Astrocyte (in vitro differentiated cells and primary cell): ENCODE measurements around the gene KCTD21. TPM values are rescaled to one million over a fixed set of nuclear protein-coding genes. Genes with fewer than 3 reads are reported as not detected.

ENCODE experiments used
- DNase-seq: peaks from one replicate; pipeline ENCODE4 v3.0.0-alpha.2; 2010; ENCODE audit warnings: low read depth
- FAIRE-seq: peaks from 2 replicates; lab custom pipeline; 2011; peaks lifted over from hg19 to GRCh38; lab: Jason Lieb, UNC
- H2AFZ ChIP-seq: 2 replicates; pipeline ENCODE4 v1.6.0; 2012; ENCODE audit warnings: low read depth, low read length, inconsistent platforms
- H3K27ac ChIP-seq: 2 replicates; pipeline ENCODE4 v1.5.1; 2011; ENCODE audit warnings: low read depth, low read length, inconsistent platforms
- H3K27me3 ChIP-seq: 2 replicates; pipeline ENCODE4 v1.6.0; 2011; ENCODE audit warnings: low read length, inconsistent platforms; ENCODE audit not compliant: insufficient read depth
- H3K36me3 ChIP-seq: 2 replicates; pipeline ENCODE4 v1.5.1; 2011; ENCODE audit warnings: low read length, inconsistent platforms; ENCODE audit not compliant: insufficient read depth
- H3K4me1 ChIP-seq: 2 replicates; pipeline ENCODE4 v1.5.1; 2011; ENCODE audit warnings: low read length, inconsistent platforms; ENCODE audit not compliant: insufficient read depth
- H3K4me2 ChIP-seq: 2 replicates; pipeline ENCODE4 v1.6.0; 2012; ENCODE audit warnings: low read length, inconsistent platforms
- H3K4me3 ChIP-seq: 2 replicates; pipeline ENCODE4 v1.5.1; 2011; ENCODE audit warnings: low read depth, mild to moderate bottlenecking, low read length, inconsistent platforms; ENCODE audit not compliant: insufficient read depth
- H3K79me2 ChIP-seq: 2 replicates; pipeline ENCODE4 v1.6.0; 2012; ENCODE audit warnings: mild to moderate bottlenecking, low read length, inconsistent platforms; ENCODE audit not compliant: insufficient read depth
- H3K9ac ChIP-seq: 2 replicates; pipeline ENCODE4 v1.6.0; 2012; ENCODE audit warnings: mild to moderate bottlenecking, low read length, inconsistent platforms
- H3K9me3 ChIP-seq: 2 replicates; pipeline ENCODE4 v1.5.1; 2012; ENCODE audit warnings: low read depth, mild to moderate bottlenecking, low read length, inconsistent platforms; ENCODE audit not compliant: insufficient read depth
- H4K20me1 ChIP-seq: 2 replicates; pipeline ENCODE4 v1.6.0; 2012; ENCODE audit warnings: low read length, inconsistent platforms; ENCODE audit not compliant: insufficient read depth
- H3K27ac Mint-ChIP-seq: one replicate; pipeline ENCODE4 v1.8.0; 2021; ENCODE audit warnings: mild to moderate bottlenecking, mixed read lengths; ENCODE audit not compliant: unreplicated experiment
- H3K27me3 Mint-ChIP-seq: one replicate; pipeline ENCODE4 v1.8.0; 2021; ENCODE audit warnings: low read depth, mixed read lengths; ENCODE audit not compliant: unreplicated experiment
- H3K36me3 Mint-ChIP-seq: one replicate; pipeline ENCODE4 v1.8.0; 2021; ENCODE audit warnings: low read depth, mixed read lengths; ENCODE audit not compliant: unreplicated experiment
- H3K4me1 Mint-ChIP-seq: one replicate; pipeline ENCODE4 v1.8.0; 2021; ENCODE audit warnings: low read depth, mixed read lengths; ENCODE audit not compliant: unreplicated experiment
- H3K4me3 Mint-ChIP-seq: one replicate; pipeline ENCODE4 v1.8.0; 2021; ENCODE audit warnings: mild to moderate bottlenecking, moderate library complexity, mixed read lengths; ENCODE audit not compliant: unreplicated experiment
- H3K9me3 Mint-ChIP-seq: one replicate; pipeline ENCODE4 v1.8.0; 2021; ENCODE audit warnings: mild to moderate bottlenecking, mixed read lengths; ENCODE audit not compliant: unreplicated experiment
- CTCF ChIP-seq: IDR thresholded peaks from 2 replicates; pipeline ENCODE4 v1.5.1; 2011; ENCODE audit warnings: low read depth, mild to moderate bottlenecking, inconsistent platforms, low read length, moderate library complexity; ENCODE audit not compliant: insufficient read depth
- EZH2 ChIP-seq: IDR thresholded peaks from 2 replicates; pipeline ENCODE4 v1.6.1; 2012; ENCODE audit warnings: mild to moderate bottlenecking, low read length, inconsistent platforms; ENCODE audit not compliant: insufficient read depth
- total RNA-seq: library from RNA; stranded (reverse); gene quantifications from 2 replicates; pipeline ENCODE4 v1.2.1, GENCODE V29; 2021

The KCTD21 gene
- total RNA-seq, 1 donor from 2014 or later: 14.0 TPM

- Histone ChIP-seq H3K9ac (no peak overlapping the region), H3K79me2 (peaks cover 5% of the 10 kb centered on the region), H3K4me2 (no peak overlapping the region), H3K27me3 (no peaks in the 10 kb centered on the region), H3K36me3 (peaks cover 10% of the 10 kb centered on the region), H4K20me1 (peaks cover 73% of the 10 kb centered on the region), H2AFZ (no peak overlapping the region), H3K4me1 (no peaks in the 10 kb centered on the region), H3K4me3 (no peak overlapping the region), H3K27ac (no peak overlapping the region), H3K9me3 (no peaks in the 10 kb centered on the region)
- peaks cover 10% of the 10 kb centered on the region for H3K4me1 Mint-ChIP-seq
- FAIRE-seq (no peak), DNase-seq (no peak)
- peaks cover 31% of the 10 kb centered on the region for H3K36me3 Mint-ChIP-seq
- no peaks in the 10 kb centered on the region for H3K27me3 Mint-ChIP-seq
- no peak overlapping the region for H3K27ac Mint-ChIP-seq
- no peak for TF ChIP-seq CTCF
- TF ChIP-seq EZH2: no peak
- no peak overlapping the region for H3K4me3 Mint-ChIP-seq
- H3K9me3 Mint-ChIP-seq: no peaks in the 10 kb centered on the region
These were observed 14.3 kb upstream of the KCTD21 start for GRCh38 chr11:78202733-78203167.

- no peak overlapping the region for H3K4me3 Mint-ChIP-seq
- TF ChIP-seq EZH2 (no peak), CTCF (no peak)
- peaks cover 10% of the 10 kb centered on the region for H3K36me3 ChIP-seq
- H3K27me3 ChIP-seq: no peaks in the 10 kb centered on the region
- peaks cover 7% of the 10 kb centered on the region for H3K79me2 ChIP-seq
- no peak for FAIRE-seq
- no peak for DNase-seq
- peaks cover 28% of the 10 kb centered on the region for H3K36me3 Mint-ChIP-seq
- no peak overlapping the region for H3K4me2 ChIP-seq
- H3K4me1 ChIP-seq: no peaks in the 10 kb centered on the region
- H3K9me3 ChIP-seq: no peaks in the 10 kb centered on the region
- H3K27ac Mint-ChIP-seq: no peak overlapping the region
- H4K20me1 ChIP-seq: peaks cover 75% of the 10 kb centered on the region
- no peaks in the 10 kb centered on the region for H3K9me3 Mint-ChIP-seq
- H3K27me3 Mint-ChIP-seq: no peaks in the 10 kb centered on the region
- peaks cover 10% of the 10 kb centered on the region for H3K4me1 Mint-ChIP-seq
- no peak overlapping the region for H2AFZ ChIP-seq
- H3K27ac ChIP-seq: no peak overlapping the region
- H3K9ac ChIP-seq: no peak overlapping the region
- no peak overlapping the region for H3K4me3 ChIP-seq
These were observed 12.8 kb upstream of the KCTD21 start for GRCh38 chr11:78201096-78201818.

GRCh38 chr11:78200553-78200952 is 12.1 kb upstream of the KCTD21 start:
- peaks cover 10% of the 10 kb centered on the region for H3K36me3 ChIP-seq
- no peak overlapping the region for H3K27ac ChIP-seq
- H3K4me3 Mint-ChIP-seq: no peak overlapping the region
- no peak overlapping the region for H3K4me3 ChIP-seq
- no peak overlapping the region for H2AFZ ChIP-seq
- no peak overlapping the region for H3K9ac ChIP-seq
- H3K27me3 ChIP-seq: no peaks in the 10 kb centered on the region
- H3K4me2 ChIP-seq: no peak overlapping the region
- no peaks in the 10 kb centered on the region for H3K4me1 ChIP-seq
- TF ChIP-seq EZH2: no peak
- TF ChIP-seq CTCF: no peak
- peaks cover 29% of the 10 kb centered on the region for H3K36me3 Mint-ChIP-seq
- H4K20me1 ChIP-seq: peaks cover 82% of the 10 kb centered on the region
- FAIRE-seq (no peak), DNase-seq (no peak)
- peaks cover 10% of the 10 kb centered on the region for H3K4me1 Mint-ChIP-seq
- H3K9me3 ChIP-seq: no peaks in the 10 kb centered on the region
- no peak overlapping the region for H3K27ac Mint-ChIP-seq
- no peaks in the 10 kb centered on the region for H3K9me3 Mint-ChIP-seq
- no peaks in the 10 kb centered on the region for H3K27me3 Mint-ChIP-seq
- H3K79me2 ChIP-seq: peaks cover 11% of the 10 kb centered on the region
